GM19324 (cell line): ENCODE results near the gene CAPZB.

ENCODE experiments used
- ATAC-seq: cut with Tn5 transposase; IDR thresholded peaks from one replicate; pipeline ENCODE4 v1.9.1; 2021; ENCODE audit warnings: mild to moderate bottlenecking, moderate library complexity; ENCODE audit not compliant: unreplicated experiment, low FRiP score

The CAPZB gene

DNA sequence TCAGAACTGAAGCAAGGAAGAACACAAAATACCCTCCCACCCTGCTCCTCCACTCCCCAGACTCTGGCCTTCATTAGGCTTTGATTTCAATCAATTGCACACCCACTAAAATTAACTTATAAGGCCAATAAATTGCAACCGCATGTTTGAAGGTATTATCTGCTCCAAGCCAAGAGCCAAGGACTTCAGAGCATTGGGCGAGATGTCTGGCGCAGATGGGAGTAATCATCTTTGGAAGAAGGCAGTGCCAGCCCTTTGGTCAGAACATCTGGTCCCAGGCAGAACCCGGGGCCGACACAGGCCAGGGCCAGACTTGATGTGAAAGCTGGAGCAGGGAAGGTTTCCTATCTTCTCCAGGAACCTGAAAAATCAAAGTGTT is 113.2 kb downstream of the CAPZB start:
- no peak for ATAC-seq

- ATAC-seq: no peak
Observed at GRCh38 chr1:19371226-19372135, 113.9 kb downstream of the CAPZB start.

- no peak for ATAC-seq
Observed at GRCh38 chr1:19370453-19371170, 114.7 kb downstream of the CAPZB start.

GRCh38 chr1:19369396-19370090 is 115.8 kb downstream of the CAPZB start:
- ATAC-seq: no peak

DNA sequence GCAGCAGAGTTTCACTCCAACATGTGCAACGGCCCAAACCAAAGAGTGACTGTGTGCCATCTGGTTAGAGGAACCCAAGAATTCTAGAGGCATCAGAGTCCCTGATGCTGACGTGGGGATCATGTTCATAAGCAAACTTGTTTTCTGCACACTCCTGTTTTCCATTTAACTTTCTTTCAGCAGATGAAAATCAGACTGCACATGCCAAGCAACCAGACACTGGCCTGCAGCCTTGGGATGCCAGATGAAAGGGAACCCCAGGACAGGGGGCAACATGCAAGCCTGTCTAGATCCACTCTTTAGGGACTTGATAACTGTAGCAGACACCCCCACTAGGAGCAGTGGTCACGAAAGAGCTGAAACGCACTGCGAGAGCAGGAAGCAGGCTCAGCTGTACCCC is 116.4 kb downstream of the CAPZB start:
- no peak for ATAC-seq

DNA sequence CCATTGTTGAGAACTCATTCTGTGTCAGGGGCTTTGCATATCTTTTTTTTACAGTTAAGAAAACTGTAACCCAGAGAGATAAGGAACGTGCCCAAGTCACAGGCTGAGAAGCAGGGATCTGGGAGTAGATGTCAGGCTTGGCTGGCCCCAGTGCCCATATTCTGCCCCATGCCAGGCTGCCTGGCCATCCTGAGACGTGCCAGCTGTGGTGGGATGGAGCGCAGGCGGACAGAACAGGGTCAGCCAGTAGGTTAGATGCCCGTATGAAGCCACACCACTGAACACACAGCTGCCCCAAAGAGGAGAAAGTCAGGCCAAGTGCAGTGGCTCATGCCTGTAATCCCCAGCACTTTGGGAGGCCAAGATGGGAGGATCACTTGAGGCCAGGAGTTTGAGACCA is 117.3 kb downstream of the CAPZB start:
- ATAC-seq: no peak

DNA sequence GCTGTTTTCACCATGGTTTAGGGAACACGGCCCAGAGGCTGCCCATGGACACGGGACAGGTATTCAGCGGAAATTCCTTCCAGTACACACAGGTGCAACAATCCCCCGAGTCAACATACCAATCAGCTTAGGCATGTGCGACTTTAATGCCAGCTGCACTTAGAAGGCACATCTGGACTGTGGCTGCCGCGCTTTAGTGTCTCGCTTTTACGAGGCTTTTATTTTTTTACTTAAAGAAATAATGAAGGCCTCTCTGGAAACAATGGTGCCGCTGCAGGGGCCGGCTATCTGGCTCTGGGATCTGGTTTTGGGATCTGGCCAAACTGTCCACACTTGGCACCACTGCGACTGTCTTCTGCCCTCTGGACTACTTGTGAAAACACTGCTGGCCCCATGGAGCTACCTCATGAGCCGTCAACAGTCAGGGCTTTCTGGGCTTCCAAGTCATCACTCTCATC is 117.7 kb downstream of the CAPZB start:
- ATAC-seq: no peak

DNA sequence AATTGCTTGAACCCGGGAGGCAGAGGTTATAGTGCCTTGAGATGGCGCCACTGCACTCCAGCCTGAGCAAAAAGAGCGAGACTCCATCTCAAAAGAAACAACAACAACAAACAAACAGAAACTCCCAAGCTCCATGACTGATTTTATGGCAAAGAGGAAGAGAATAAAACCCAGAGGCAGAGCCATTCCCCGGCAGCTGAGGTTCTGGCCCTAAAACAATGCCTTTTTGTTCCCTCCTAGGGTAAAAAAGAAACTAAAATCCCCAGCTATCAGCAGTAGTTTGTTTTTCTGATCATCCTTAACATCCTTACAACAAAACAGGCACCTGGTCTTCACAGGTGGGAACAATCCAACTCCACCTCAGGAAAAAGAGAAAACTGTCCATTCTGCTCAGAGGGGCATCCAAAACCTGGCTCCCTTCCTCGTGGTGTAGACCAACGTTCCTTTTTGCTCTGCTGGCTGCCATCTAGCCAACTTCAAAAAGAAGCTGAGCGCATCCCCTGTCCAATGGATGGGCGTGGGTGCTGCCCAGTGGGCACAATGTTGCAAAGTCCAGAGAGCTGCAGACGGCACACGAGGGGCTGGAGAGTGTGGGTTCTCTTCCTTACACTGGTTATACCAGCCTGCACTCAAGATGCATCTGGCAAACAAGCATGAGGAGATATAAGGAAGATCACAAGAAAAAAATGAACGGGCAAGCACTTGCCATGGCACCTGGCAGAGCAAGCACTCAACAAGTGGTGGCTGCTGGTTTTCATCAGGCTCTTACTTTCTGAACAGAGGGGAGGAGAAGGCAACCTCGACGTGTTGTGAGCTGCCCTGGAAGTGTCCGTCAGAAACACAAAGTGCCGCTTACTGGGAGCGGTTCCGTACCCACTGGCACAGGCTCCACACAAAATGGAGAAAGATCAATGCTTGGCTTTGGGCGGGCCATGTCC is 118.5 kb downstream of the CAPZB start:
- no peak for ATAC-seq

GRCh38 chr1:19365721-19366120 is 119.6 kb downstream of the CAPZB start:
- no peak for ATAC-seq

DNA sequence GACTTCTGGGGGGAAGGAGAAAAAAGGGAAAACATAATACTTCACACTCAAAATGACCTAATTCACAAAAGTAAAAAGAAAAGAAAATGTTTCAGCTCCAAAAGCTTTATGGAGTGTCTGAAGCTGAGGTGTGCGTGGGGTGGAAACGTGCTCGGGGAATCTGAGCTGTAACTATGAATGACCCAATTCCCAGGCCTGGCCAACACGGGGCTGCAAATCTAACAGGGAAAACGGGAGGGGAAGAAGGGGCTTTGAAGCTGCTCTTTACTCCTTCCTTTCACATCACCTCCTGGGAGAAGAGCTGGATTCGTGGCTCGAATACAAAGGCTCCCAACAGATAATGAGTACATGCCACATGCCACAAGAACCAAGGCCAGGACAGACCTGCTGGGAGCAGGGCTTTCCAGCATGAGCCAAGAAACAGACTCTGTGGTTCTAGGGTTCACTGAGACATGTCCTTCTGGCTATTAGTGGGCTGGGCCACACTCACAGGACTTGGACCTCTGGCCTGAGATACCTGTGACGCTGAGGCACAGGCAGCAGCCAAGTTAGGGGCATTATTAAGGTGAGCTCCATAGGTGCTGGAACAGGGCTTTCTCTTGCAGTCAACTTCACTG is 121.7 kb downstream of the CAPZB start:
- no peak for ATAC-seq

GRCh38 chr1:19361611-19362147 is 123.7 kb downstream of the CAPZB start:
- no peak for ATAC-seq

GRCh38 chr1:19360843-19361610 is 124.3 kb downstream of the CAPZB start:
- ATAC-seq: no peak

- ATAC-seq: no peak
Observed at GRCh38 chr1:19360432-19360831, 124.9 kb downstream of the CAPZB start.

DNA sequence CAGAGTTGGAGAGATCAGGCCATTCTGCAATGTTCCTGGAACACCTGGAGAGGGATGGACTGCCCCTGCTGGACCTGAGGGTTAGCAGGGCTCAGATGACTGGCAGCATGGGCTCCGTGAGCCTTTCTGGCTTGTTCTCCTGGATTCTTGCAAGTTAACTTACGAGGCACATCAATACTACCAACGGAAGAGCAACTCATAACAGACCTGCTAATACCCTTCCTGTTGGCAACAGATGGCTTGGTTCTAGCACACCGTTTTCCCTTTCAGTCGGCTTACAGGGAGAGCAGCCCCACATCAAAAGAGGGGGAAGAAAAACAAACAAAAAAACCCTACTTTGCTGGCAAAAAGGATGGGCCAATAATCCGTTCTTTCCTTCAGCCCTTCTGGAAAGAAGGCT is 125.3 kb downstream of the CAPZB start:
- ATAC-seq: no peak

DNA sequence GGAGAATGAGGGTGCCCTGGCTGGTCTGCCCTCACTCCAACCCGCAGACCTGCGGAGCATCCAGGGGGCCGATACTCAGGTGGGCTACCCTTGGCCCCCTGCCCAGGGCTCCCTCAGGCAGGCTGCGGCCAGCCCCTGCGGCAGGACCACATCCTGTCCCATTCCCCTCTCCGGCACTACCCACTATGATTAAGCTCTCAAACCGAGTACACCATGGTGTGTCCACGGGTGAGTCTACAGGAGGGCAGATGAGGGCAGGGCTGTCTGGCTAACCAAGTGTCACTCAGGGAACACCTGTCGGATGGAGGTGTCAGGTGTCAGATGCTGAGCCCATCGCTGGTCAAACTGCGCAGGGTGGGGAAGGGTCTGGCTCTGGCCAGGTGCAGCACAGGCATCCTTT is 126.0 kb downstream of the CAPZB start:
- no peak for ATAC-seq

DNA sequence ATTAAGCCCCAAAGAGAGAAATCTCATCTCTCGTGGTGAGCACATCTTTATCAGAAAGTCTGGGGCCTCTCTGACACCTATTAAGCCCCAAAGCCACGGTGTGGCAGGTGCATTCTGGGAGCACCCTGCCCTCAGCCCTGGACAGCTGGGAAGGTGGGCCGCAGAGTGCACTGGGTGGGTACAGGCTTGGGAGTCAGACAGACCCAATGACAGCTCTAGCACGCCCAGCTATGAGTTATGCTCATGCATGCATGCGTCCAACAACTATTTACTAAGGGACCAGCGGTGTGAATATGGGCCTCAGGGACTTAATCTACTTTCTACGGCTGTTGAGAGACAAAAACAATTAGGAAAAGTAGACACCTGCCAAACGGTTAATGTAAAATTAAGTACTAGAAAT is 126.6 kb downstream of the CAPZB start:
- no peak for ATAC-seq

- ATAC-seq: no peak
Observed at GRCh38 chr1:19357299-19357986, 127.9 kb downstream of the CAPZB start.

DNA sequence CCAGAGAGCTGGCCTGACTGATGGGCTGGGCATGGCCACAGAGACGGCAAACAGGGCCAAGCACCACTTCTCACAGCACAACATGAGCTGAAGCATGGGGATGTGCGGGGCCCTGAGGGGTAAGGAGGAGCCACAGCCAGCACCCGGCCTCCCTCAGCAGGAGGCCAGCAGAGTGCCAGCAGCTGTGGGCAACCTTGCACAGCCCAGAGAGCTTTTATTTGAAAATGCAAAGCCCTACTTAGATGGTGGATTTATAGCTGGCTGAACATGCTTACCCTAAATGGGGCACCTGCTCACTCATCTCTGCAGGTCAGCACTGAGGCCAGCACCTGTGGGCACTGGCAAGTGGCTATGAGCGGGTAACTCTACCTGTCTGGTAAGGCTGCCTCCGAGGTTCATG is 129.1 kb downstream of the CAPZB start:
- ATAC-seq: no peak
